Skin epidermis (tissue), 12 donors: Measurements from ENCODE around the gene KIAA1217.
"Not testable (repeated sequence)": the region's sequence is repeated elsewhere in the genome, so short reads cannot be mapped to it uniquely, and the experiment has no call there.

Experiments used
- H3K27ac ChIP-seq, 21 experiments: fragments of 200-600 bp; sonication (generic) in 11 of 21; one replicate each; pipeline ENCODE4 v1.5.0; 2020; ENCODE audit warnings: mild to moderate bottlenecking in 3 of 21, inconsistent platforms in 2 of 21, moderate library complexity in 2 of 21
- H3K4me3 ChIP-seq, 7 experiments: fragments of 200-600 bp; sonication (generic) in 2 of 7; one replicate each; pipeline ENCODE4 v1.5.0; 2020; ENCODE audit warnings: inconsistent platforms in 2 of 7, mild to moderate bottlenecking in 2 of 7, moderate library complexity in 1 of 7

Gene KIAA1217

DNA sequence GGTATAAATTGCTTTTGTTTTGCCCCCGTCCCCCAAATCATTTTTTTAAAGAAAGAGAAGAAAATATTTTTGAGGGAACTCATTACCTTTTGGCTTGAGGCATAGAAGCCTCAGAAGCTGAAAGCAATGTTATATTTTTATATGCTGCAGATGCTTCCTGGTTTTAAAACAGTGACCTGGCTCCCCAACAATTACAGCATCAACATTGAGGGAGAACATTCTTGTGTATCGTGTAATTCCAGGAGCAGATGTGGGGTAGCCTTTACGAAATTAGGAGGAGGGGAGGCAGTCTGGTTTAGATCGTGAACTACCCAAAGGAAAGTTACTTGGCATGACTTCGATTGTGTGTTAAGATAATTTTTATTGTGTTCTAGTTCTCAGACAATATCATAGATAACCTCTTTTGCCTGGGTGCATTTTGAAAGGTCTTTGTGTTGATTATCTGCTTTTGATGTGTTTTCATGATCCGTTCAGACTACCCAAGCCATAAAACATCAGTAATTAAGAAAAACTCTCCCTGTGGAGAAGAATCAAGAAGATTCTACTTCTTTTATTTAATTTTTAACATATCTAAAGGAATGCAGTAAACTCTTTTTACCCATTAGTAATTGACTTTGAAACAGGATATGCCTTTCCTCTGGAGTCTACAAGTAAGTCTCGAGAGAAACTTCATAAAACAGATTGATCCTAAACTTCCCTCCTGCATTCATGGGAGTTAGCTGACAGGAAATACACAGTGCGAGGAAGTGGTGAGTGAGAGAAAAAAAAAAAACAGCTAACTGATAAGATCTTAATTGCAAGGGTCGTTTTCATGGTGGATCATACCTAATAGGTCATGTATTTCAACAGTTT is 141.4 kb downstream of the KIAA1217 start:
- no peak overlapping the region for H3K4me3 ChIP-seq
- H3K27ac ChIP-seq: peak overlapping the region in 8 of 21 experiments; percentile 9 to 69 (median 50)

DNA sequence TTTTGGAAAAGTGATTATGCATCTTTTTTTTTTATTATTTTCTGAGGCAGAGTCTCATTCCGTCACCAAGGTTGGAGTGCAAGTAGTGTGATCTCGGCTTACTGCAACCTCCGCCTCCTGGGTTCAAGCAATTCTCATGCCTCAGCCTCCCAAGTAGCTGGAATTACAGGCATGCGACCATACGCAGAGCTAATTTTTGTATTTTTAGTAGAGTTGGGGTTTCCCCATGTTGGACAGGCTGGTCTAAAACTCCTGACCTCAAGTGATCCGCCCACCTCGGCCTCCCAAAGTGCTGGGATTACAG is 141.9 kb downstream of the KIAA1217 start:
- H3K27ac ChIP-seq: peak overlapping the region in 4 of 21 experiments; percentile 42 to 69 (median 58)
- H3K4me3 ChIP-seq: not testable (repeated sequence)

DNA sequence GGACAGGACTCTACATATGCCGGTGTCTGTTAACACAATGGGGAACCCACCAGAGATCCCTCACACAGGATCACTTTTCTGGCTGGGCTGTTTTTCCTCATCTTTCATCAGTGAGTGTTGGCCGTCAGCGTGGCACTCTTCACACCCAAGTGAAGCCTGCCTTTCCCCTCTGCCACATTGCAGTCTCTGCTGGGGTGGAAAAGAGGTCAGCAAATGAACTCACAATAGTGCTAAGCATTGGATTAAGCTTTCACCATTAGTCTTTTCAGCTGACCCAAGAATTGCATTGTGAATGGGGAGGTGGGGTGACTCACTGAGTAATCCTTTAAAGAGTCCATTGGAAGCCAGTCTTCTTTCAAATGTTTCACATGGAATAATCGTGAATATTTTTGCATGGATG is 143.0 kb downstream of the KIAA1217 start:
- Histone ChIP-seq H3K4me3 (no peak overlapping the region), H3K27ac (no peak overlapping the region)

DNA sequence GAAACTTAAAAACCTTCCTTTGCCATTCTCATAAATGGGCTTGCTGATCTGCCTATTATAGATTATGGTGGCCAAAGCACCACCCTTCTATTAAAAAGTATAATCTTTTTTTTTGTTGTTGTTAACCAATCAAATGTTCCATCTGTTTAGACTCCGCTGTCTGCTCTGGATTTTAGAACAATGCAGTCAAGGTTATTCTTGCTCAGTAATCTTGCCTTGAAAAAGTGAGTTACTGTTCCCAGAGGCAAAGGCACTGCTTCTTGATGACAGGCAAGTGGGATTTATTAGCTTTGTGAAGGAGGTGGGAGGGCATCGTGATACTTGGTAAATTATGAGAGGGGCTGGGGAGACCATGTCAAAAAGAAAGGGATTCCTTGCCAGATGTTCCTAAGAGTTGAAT is 143.5 kb downstream of the KIAA1217 start:
- H3K27ac ChIP-seq: no peak overlapping the region
- no peak overlapping the region for H3K4me3 ChIP-seq

DNA sequence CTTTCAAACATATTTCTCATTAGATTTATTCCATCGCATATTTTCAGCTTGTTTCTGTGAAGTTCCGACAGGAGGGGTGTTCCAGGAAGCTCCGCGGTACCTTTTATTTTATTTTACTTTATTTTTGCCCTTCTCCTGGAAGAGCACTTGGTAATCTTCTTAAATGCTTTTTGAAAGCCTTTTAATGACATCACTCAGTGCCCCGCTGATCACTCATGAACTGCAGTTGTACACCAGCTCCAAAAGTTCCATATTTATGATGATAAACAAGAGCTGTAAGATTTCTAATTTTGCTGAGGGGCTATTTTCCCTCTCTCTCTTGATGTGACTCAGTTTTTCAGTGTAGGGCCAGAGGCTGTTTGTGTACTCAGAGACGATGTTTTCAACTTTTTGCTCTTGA is 144.4 kb downstream of the KIAA1217 start:
- Histone ChIP-seq H3K27ac (no peak overlapping the region), H3K4me3 (no peak overlapping the region)

DNA sequence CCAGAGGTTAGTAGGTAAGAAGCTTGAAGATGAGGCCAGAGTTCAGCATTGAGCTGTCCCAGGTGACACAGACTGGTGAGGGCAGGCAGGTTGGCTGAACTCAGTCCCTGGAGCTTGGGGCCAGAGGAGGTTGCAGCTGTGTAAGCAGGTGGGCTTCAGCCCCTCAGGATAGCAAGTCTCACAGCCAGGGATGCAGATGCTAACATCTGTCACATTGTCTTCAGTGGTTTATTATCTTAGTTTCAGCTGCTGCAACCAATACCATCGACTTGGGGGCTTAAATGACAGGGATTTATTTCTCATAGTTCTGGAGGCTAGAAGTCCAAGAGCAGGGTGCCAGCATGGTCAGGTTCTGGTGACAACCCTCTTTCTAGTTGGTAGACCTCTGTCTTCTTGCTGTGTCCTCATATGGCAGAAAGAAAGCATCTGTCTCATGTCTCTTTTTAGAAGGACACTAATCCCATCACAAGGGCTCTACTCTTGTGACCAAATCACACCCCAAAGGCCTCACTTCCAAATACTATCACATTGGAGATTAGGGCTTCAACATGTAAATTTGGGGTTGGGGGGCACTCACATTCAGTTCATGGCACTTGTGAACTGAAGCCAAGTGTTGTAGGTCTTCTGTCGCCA is 146.2 kb downstream of the KIAA1217 start:
- Histone ChIP-seq H3K27ac (no peak overlapping the region), H3K4me3 (no peak overlapping the region)

DNA sequence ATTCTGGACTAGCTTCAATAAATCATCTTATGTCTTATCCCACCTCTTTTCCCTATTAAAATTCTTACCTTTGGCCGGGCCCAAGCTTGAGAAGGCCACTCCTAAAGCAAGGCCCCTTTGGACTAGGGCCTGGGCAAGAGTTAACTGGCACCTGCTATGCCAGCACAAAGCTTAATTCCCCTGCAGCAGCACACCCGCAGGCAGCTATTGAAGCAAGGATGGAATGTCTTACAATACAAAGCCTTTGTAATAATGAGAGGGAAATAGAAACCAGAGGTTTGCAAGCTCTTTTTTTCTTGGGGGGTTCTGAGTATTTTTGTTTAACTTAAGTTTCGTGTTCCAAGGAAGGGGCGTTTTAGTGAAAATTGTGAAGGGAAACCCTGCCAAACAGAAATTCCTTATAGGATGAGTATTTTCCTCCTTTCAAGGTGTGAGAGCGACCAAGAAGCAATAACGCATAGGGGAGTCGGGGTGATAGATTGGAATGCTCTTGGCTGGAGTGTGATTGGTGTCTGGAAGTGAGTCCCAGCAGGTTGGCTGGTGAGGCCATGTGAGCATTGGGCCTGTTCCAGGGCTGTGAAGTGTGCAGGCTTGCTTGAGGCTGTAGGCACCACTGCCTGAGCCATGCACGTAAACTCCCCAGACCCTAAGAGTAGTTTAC is 148.5 kb downstream of the KIAA1217 start:
- H3K27ac ChIP-seq: peak overlapping the region in 1 of 21 experiments; percentile 21

DNA sequence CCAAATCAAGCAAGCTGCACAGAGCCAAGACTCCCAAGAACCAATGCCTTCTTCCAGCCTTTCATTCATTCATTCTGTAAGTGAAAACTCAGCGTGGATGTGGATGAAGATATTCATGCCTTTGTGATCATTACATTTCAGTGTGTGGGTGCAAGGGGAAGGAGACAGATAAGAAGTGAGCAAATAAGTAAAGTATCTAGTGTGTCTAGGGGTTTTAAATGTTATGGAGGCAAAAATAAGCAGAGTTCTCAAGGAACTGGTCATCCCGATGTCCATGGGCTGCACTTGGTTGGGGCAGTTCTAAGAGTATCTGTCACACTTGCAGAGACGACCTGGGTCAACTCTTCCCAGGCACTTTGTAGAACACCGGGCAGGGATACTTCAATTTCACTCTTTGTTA is 149.1 kb downstream of the KIAA1217 start:
- Histone ChIP-seq H3K4me3 (no peak overlapping the region), H3K27ac (peak overlapping the region in 1 of 21 experiments; percentile 21)

More for the DNA sequence above, 148.5 kb downstream of the KIAA1217 start:
- H3K4me3 ChIP-seq: no peak overlapping the region

DNA sequence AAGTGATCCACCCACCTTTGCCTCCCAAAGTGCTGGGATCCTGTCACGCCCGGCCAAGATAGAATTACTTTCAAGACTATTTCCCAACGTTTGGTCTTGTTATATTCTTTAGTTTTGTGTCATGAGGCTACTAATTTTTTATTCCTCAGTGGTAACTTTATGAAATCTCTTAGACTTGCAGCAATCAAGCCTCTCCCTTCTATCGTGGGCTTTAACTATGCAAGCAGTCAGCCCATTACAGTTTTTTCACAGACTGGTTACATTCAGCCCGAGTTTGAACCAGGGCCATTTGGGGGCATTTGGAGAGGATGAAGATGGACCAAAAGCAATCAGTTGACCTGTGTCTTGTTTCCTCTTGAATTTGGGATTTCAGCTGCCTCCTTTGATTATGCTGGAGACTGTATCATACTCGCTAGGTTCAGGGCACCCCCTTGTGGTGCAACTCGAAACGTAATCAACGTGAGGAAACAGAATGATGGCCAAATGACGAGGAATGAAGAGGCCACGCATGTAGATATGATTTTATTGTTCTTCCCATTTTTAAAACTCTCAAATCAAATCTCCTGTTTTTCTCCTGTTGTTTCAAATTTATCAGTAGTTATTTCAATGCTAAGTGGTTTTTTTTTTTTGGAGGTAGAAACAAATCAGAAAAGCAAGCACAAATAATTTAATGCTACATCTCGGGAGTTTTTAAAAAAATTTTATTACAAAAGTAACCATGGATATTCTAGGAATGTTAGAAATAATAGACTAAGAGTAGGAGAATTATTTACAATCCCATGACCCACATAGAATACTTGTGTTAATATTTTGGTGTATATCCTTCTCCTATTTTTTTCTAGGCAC is 151.6 kb downstream of the KIAA1217 start:
- Histone ChIP-seq H3K4me3 (no peak overlapping the region), H3K27ac (no peak overlapping the region)

DNA sequence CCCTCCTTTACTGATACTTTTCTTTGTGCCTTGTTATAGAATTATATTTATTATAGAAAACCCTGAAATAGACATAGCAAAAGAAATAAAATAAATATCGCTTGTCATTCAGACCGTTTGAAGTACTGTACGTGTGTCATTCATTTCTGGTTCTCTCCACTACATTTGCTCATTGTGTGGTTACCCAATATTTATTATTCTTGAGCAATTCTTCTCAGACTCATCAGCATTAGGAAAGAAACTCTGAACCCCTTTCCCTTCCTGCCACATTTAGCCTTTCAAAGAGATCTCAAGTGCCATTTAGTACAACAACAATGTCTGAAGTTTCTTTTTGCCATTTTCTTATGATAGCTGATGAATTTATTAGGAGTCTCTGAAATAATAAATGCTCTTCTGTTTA is 154.1 kb downstream of the KIAA1217 start:
- no peak overlapping the region for H3K4me3 ChIP-seq
- H3K27ac ChIP-seq: no peak overlapping the region

DNA sequence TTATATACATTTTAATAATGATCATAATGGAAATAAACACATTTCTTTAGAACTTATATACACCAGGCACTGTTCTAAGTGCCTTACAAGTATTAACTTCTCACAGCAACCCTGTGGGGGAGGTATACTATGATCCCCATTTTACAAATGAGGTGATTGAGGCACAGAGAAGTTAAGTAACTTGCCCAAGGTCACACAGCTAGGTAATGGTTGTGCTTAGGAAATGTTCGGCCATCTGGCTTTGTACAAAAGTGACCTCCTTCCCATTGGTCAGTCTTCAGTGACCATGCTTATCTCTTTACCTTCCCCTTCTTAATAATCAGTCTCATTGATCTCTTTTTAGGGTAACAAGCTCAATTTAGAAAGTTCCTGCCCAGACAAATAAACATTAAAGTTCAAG is 158.8 kb downstream of the KIAA1217 start:
- no peak overlapping the region for H3K4me3 ChIP-seq
- no peak overlapping the region for H3K27ac ChIP-seq

DNA sequence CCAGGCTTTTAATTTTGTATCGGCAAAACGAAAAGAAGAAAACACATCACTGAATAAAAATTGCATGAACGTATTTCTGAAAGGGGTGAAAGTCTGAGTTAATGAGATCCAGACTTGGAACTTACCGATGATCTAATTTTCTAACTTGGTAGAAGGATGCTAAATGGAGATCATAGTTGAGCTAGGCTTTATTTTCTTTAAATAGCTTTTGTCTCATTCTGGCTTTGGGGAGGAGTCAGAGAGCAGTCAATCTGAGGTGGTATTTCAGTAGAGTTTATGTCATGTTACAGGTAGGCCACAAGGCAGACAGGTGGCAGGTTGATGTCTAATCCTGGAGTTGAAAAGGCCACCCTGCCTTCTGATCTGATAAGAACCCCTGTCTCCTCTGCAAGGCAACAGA is 161.9 kb downstream of the KIAA1217 start:
- Histone ChIP-seq H3K27ac (no peak overlapping the region), H3K4me3 (no peak overlapping the region)

DNA sequence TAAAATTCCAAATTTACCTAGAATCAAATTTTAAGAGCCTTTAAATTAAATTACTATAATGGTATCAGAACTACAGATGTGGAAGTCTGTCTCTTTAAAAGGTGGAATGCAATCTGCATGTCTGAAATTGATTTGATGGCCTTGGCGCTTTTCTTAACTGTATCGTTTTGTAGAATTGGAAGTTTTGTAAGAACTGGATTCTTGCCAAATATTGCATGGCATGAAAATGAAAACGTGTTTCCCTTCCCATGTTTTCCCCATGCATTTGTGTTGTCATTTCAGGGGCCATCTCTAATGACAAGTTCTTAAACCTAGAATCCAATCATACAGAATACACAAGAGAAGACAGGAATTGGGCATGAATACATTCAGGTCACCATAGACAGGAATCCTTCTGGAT is 162.5 kb downstream of the KIAA1217 start:
- Histone ChIP-seq H3K27ac (no peak overlapping the region), H3K4me3 (no peak overlapping the region)

DNA sequence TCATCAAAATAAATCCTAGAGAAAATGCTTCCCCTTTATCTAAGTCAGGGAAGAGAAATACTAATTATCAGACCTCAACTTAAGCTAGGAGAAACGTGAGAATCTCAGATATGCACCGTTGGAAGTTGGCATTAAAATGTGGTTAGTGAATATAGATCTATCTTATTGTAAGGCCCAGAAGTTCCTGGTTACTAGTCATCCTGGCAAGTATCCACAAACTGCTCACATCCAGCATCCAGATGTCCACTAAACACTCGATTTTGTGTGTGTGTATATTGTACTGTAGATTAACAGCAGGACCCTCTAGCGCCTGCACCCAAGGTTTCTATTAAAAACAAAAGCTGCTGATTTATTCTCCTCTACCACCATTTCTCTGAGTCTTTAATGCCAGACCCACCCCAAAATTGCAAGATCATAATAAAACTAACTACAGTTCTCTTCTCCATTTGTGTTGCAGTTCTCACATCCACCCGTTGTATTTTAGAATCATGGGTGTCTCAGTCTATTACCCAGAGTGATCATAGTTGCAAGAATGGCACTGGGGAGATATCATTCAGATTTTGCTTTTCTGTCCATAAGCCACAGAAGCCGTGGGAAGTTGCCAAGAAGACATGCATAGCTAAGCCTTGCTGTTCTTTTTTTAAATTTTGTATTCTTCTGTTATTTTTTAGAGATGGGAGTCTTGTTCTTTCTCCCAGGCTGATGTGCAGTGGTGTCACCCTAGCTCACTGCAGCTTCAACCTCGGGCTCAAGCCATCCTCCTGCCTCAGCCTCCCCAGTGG is 165.4 kb downstream of the KIAA1217 start:
- Histone ChIP-seq H3K27ac (peak overlapping the region in 2 of 21 experiments; percentile 8 to 29), H3K4me3 (no peak overlapping the region)

DNA sequence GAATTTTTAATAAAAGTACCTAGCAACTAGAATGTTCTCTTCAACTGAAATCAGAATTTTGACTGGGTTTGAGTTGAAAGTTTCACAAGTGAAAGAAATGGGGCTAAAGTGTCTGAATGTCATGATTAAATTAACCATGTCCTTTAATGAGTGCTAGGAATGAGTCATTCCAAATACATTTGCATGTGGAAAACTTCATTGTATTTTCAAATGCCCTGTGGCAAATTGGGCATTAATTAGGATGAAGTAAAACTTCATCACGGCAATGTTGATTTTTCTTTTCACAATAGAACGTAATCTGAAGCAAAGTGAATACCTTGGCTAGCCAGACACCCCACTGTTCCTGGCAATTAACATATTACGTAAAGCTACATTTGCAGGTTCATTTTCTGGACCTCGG is 166.6 kb downstream of the KIAA1217 start:
- Histone ChIP-seq H3K27ac (no peak overlapping the region), H3K4me3 (no peak overlapping the region)

DNA sequence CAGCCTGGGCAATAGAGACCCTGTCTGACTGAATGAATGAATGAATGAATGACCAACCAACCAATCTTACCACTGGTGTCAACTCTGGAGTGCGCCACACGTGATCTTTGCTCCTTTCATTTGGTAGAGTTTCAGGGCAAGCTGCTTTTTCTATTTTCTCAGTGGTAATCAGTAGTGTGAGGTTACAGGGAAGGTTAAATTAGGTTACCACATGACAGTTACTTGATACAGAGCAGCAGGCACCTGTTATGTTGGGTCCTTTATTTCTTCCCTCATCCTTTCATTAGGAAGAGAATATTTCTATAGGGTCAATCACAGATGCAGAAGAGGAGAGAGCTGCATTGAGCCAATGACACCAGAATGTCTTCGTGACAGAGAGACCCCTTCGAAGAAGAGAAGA is 167.8 kb downstream of the KIAA1217 start:
- no peak overlapping the region for H3K4me3 ChIP-seq

DNA sequence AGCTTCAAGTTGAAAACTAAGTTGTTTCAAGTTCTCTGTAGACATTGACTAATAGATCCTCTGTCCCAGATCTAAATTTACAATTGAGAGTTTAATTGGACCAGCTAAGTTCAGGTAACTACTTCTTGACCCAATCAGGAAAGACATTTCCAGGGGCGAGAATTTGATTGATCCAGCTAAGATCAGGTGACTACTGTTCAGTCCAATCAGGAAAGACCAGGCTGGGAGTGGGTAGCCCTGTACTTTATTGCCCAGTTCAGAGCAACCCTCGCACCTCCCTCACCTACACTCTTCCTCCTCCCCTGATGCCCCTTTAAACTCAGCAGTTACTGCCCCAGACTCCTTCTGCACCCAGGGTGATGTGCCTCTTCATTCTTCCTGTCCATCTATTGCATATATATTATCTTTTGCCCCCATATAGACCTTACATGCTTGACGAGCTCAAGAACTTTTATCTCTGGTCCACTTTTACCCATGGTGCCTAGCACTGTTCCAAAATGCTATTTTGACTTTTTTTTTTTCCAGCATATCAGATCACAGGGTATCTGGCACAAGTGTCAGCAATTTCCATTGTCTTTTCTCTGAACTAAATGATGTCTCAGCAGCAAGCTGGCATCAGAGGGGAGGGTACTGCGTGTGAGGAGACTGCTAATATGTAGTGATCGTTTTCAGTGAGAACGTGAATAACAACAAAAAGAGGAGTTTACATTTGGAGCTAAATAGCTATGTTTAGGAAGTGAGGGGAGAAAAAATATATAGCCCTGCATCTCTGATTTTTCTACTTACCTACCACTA is 169.4 kb downstream of the KIAA1217 start:
- Histone ChIP-seq H3K4me3 (no peak overlapping the region), H3K27ac (no peak overlapping the region)

More for the DNA sequence above, 167.8 kb downstream of the KIAA1217 start:
- H3K27ac ChIP-seq: no peak overlapping the region

DNA sequence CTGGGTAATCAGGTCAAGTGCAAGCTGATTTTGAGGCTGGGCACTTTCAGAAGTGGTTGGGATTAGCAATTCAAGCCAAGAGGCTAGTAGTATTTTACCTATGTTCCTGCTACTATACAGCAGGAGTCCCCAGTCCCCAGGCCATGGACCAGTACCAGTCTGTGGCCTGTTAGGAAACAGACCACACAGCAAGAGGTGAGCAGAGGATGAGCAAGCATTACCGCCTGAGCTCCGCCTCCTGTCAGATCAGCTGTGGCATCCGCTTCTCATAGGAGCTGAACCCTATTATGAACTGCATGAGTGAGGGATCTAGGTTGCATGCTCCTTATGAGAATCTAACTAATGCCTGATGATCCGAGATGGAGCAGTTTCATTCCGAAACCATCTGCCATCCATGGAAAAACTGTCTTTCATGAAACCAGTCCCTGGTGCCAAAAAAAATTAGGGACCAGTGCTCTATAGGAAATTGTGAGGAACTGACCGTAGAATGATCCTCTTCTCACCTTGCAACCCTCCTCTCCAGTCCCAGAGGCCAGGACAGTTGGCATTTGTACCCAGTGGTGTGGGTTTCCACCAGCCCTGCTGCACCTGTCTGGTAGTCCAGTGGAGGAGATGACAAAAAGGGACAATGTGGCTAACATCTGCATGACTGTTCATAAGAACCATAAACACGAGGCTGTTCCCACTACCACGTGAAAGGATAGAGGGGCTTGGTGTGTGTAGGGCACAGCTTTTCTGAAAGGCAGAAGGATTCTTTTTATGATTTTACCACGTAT is 172.5 kb downstream of the KIAA1217 start:
- Histone ChIP-seq H3K4me3 (no peak overlapping the region), H3K27ac (peak overlapping the region in 1 of 21 experiments; percentile 1)
